Measurements from ENCODE around the gene MEIOB.

Gene MEIOB

DNA sequence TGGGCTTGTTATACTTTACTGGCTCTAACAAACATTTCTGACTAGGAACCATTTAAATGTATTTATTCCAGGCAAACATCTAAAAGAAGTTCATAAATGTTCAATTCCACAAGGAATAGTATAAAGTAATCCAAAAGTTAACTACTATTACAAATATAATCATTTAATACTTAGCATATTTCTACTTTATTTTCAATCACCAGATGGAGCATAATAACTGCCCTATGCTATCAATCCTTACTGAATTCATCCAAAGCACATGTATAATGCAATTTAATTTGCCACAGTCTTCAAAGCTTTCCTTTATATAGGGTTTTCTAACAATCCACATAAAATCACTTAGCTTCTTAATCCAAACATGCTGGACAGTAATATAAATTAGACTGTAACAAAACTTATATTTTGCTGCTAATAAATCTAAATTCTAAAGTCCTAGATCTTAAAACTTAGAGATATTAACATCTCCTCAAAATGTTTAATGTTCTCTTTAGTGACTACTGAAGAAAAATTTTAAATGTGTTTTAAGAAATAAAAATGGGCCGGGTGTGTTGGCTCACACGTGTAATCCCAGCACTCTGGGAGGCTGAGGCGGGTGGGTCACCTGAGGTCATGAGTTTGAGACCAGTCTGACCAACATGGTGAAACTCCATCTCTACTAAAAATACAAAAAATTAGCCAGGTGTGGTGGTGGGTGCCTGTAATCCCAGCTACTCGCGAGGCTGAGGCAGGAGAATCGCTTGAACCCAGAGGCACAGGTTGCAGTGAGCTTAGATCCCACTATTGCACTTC lies 5.9 kb downstream of the MEIOB start:
- H3K4me1 ChIP-seq (ENCODE audit: control insufficient read depth, insufficient read depth, low read length): peaks cover 10% of the 10 kb centered on the region
- peaks cover 20% of the 10 kb centered on the region for H3K27me3 ChIP-seq (ENCODE audit: control insufficient read depth, insufficient read depth, low read length)
- H3K4me3 ChIP-seq (ENCODE audit: low read length): no peak overlapping the region
- H3K36me3 ChIP-seq (ENCODE audit: insufficient read depth, low read length): no peaks in the 10 kb centered on the region
- no peak overlapping the region for H3K4me2 ChIP-seq (ENCODE audit: low read length)
- H3K9me3 ChIP-seq (replicated peaks; ENCODE audit: low read length): no peaks in the 10 kb centered on the region
- H3K9ac ChIP-seq (ENCODE audit: low read depth, low read length): no peak overlapping the region

DNA sequence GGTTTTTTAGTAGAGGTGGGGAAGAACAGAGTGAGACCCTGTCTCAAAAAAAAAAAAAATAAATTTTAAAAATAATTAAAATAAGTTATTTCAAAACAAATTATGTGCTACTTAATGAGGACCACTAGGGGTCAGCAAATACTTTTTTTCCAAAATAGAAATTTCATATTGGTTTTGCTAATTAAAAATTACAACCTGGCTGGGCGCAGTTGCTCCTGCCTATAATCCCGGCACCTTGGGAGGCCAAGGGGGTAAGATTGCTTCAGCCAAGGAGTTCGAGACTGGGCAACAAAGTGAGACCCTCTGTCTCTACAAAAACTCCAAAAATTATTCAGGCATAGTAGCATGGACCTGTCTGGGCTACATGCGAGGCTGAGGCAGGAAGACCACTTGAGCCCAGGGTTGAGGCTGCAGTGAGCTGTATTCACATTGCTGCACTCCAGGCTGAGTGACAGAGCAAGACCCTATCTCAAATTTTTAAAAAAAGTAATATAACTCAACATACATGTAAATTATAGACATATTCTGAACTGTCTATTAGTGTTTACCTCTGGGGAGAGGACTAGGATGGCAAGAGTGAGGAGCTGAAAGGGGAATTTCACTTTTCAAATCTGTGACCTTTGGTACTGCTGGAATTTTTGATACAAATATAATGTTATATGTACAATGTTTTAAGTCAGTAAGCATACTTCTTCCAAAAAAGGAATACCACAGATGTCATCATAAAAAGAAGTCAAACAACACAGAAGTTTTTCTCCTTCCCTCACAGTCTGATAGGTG lies 8.1 kb downstream of the MEIOB start:
- no peak overlapping the region for H3K9ac ChIP-seq (ENCODE audit: low read depth, low read length)

GRCh38 chr16:1862394-1862793 lies 9.6 kb downstream of the MEIOB start:
- H3K36me3 ChIP-seq (ENCODE audit: insufficient read depth, low read length): no peaks in the 10 kb centered on the region
- H3K4me2 ChIP-seq (ENCODE audit: low read length): no peak overlapping the region
- H3K9ac ChIP-seq (ENCODE audit: low read depth, low read length): no peak overlapping the region
- H3K27me3 ChIP-seq (ENCODE audit: control insufficient read depth, insufficient read depth, low read length): peaks cover 55% of the 10 kb centered on the region
- H3K9me3 ChIP-seq (replicated peaks; ENCODE audit: low read length): no peaks in the 10 kb centered on the region
- no peaks in the 10 kb centered on the region for H3K4me1 ChIP-seq (ENCODE audit: control insufficient read depth, insufficient read depth, low read length)
- H3K4me3 ChIP-seq (ENCODE audit: low read length): no peak overlapping the region

More for the DNA sequence above, 8.1 kb downstream of the MEIOB start:
- Histone ChIP-seq H3K27me3 (ENCODE audit: control insufficient read depth, insufficient read depth, low read length) (peaks cover 40% of the 10 kb centered on the region), H3K36me3 (ENCODE audit: insufficient read depth, low read length) (no peaks in the 10 kb centered on the region), H3K4me1 (ENCODE audit: control insufficient read depth, insufficient read depth, low read length) (no peaks in the 10 kb centered on the region), H3K4me2 (ENCODE audit: low read length) (peak overlapping the region; percentile 21), H3K9me3 (replicated peaks; ENCODE audit: low read length) (no peaks in the 10 kb centered on the region), H3K4me3 (ENCODE audit: low read length) (no peak overlapping the region)

DNA sequence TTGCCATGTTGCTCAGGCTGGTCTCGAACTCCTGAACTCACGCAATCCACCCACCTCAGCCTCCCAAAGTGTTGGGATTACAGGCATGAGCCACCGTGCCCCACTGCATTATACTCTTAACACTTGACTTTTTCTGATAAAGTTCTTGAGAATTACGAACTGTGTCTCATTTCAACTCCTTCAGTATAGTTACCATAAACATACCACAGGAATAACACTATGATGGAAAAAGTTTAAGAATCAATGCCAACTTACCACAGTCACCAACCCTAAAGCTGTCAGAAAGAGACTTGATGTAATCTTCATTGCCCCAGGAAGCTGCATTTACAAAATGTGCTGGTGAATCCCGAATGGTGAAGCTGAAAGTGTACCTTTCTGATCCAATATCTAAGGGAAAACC lies 10.2 kb downstream of the MEIOB start:
- Histone ChIP-seq H3K9ac (ENCODE audit: low read depth, low read length) (no peak overlapping the region), H3K4me3 (ENCODE audit: low read length) (no peak overlapping the region), H3K36me3 (ENCODE audit: insufficient read depth, low read length) (no peaks in the 10 kb centered on the region), H3K4me1 (ENCODE audit: control insufficient read depth, insufficient read depth, low read length) (no peaks in the 10 kb centered on the region), H3K9me3 (replicated peaks; ENCODE audit: low read length) (no peaks in the 10 kb centered on the region), H3K27me3 (ENCODE audit: control insufficient read depth, insufficient read depth, low read length) (peaks cover 62% of the 10 kb centered on the region), H3K4me2 (ENCODE audit: low read length) (no peak overlapping the region)

DNA sequence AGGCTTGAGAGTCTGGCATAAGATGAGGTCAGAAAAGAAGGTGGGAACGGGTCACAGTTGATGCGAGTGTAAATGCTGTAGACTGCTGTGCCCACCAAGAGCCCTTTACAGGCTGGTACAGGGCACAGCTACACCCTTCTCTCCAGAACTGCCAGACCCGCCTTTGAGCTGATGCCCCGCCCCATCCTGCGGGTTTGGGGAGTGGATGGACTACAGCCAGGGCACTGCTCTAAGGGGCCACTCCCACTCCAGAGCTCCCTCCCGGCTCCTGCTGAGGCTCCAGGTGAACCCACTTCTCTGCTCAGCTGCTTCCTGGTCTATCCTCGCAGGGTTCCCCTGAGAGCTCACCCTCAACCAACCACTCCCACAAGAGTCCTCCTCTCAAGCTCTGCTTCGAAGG lies 12.3 kb downstream of the MEIOB start:
- no peak overlapping the region for H3K4me2 ChIP-seq (ENCODE audit: low read length)
- no peaks in the 10 kb centered on the region for H3K4me1 ChIP-seq (ENCODE audit: control insufficient read depth, insufficient read depth, low read length)
- no peaks in the 10 kb centered on the region for H3K9me3 ChIP-seq (replicated peaks; ENCODE audit: low read length)
- no peak overlapping the region for H3K9ac ChIP-seq (ENCODE audit: low read depth, low read length)
- H3K4me3 ChIP-seq (ENCODE audit: low read length): no peak overlapping the region
- H3K36me3 ChIP-seq (ENCODE audit: insufficient read depth, low read length): no peaks in the 10 kb centered on the region
- H3K27me3 ChIP-seq (ENCODE audit: control insufficient read depth, insufficient read depth, low read length): peaks cover 62% of the 10 kb centered on the region

GRCh38 chr16:1858189-1858865 lies 13.6 kb downstream of the MEIOB start:
- H3K27me3 ChIP-seq (ENCODE audit: control insufficient read depth, insufficient read depth, low read length): peaks cover 71% of the 10 kb centered on the region
- H3K4me3 ChIP-seq (ENCODE audit: low read length): no peak overlapping the region
- no peak overlapping the region for H3K9ac ChIP-seq (ENCODE audit: low read depth, low read length)
- H3K4me2 ChIP-seq (ENCODE audit: low read length): no peak overlapping the region
- H3K9me3 ChIP-seq (replicated peaks; ENCODE audit: low read length): no peaks in the 10 kb centered on the region
- H3K36me3 ChIP-seq (ENCODE audit: insufficient read depth, low read length): no peaks in the 10 kb centered on the region
- H3K4me1 ChIP-seq (ENCODE audit: control insufficient read depth, insufficient read depth, low read length): no peaks in the 10 kb centered on the region

DNA sequence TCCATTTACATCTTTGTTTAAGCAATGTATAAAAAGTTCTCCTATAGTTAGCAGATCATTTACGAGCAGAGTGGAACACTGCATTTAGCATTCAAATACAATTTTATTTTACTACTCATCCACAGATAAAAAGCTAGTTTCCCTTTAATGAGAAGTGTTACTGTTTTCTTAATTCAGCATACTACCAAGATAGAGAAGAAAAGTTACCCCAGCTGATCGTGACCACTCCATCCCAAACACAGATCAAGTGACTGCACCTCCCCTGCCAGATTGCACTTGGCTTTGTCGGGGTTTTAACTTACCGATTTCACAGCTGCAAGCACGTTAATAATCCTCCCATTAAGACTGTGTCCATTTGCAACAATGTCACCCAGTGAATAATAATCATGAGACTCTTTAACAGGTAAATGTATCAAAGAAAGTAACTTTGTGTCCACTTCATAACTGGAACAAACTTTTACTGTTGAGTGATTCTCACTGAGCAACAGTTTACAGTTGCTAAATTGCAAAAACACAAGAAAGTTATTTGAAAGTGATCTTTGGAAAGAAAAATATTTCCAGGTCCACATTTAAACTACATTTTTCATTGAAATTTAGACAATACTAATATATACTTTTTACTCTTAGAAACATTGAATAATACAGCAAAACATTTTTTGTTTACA lies 14.4 kb downstream of the MEIOB start:
- H3K4me2 ChIP-seq (ENCODE audit: low read length): no peak overlapping the region
- peaks cover 76% of the 10 kb centered on the region for H3K27me3 ChIP-seq (ENCODE audit: control insufficient read depth, insufficient read depth, low read length)
- no peaks in the 10 kb centered on the region for H3K4me1 ChIP-seq (ENCODE audit: control insufficient read depth, insufficient read depth, low read length)
- H3K4me3 ChIP-seq (ENCODE audit: low read length): no peak overlapping the region
- H3K9me3 ChIP-seq (replicated peaks; ENCODE audit: low read length): no peaks in the 10 kb centered on the region
- H3K36me3 ChIP-seq (ENCODE audit: insufficient read depth, low read length): no peaks in the 10 kb centered on the region
- H3K9ac ChIP-seq (ENCODE audit: low read depth, low read length): no peak overlapping the region

- H3K9ac ChIP-seq (ENCODE audit: low read depth, low read length): no peak overlapping the region
These were observed 20.2 kb downstream of the MEIOB start for GRCh38 chr16:1851793-1852192.

GRCh38 chr16:1850981-1851380 lies 21.0 kb downstream of the MEIOB start:
- no peak overlapping the region for H3K4me3 ChIP-seq (ENCODE audit: low read length)
- H3K27me3 ChIP-seq (ENCODE audit: control insufficient read depth, insufficient read depth, low read length): peaks cover 46% of the 10 kb centered on the region
- no peak overlapping the region for H3K4me2 ChIP-seq (ENCODE audit: low read length)

More at GRCh38 chr16:1851793-1852192, 20.2 kb downstream of the MEIOB start:
- Histone ChIP-seq H3K36me3 (ENCODE audit: insufficient read depth, low read length) (no peaks in the 10 kb centered on the region), H3K27me3 (ENCODE audit: control insufficient read depth, insufficient read depth, low read length) (peaks cover 44% of the 10 kb centered on the region), H3K4me2 (ENCODE audit: low read length) (no peak overlapping the region), H3K4me3 (ENCODE audit: low read length) (no peak overlapping the region), H3K4me1 (ENCODE audit: control insufficient read depth, insufficient read depth, low read length) (no peaks in the 10 kb centered on the region), H3K9me3 (replicated peaks; ENCODE audit: low read length) (no peaks in the 10 kb centered on the region)

DNA sequence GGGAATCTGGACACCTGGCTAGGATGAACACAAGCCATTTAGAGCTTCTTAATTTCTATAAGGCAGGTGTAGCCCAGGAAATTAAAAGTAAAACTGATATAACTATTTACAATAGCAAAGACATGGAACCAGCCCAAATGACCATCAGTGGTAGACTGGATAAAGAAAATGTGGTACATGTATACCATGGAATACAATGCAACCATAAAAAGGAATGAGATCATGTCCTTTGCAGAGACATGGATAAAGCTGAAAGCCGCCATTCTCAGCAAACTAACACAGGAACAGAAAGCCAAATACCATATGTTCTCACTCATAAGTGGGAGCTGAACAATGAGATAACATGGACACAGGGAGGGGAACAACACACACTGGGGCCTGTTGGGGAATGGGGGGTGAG lies 25.5 kb downstream of the MEIOB start:
- Histone ChIP-seq H3K27me3 (ENCODE audit: control insufficient read depth, insufficient read depth, low read length) (peaks cover 22% of the 10 kb centered on the region), H3K4me3 (ENCODE audit: low read length) (no peak overlapping the region), H3K9ac (ENCODE audit: low read depth, low read length) (no peak overlapping the region), H3K36me3 (ENCODE audit: insufficient read depth, low read length) (no peaks in the 10 kb centered on the region), H3K4me2 (ENCODE audit: low read length) (no peak overlapping the region), H3K9me3 (replicated peaks; ENCODE audit: low read length) (no peaks in the 10 kb centered on the region), H3K4me1 (ENCODE audit: control insufficient read depth, insufficient read depth, low read length) (no peaks in the 10 kb centered on the region)

More at GRCh38 chr16:1850981-1851380, 21.0 kb downstream of the MEIOB start:
- Histone ChIP-seq H3K36me3 (ENCODE audit: insufficient read depth, low read length) (no peaks in the 10 kb centered on the region), H3K9me3 (replicated peaks; ENCODE audit: low read length) (no peaks in the 10 kb centered on the region), H3K9ac (ENCODE audit: low read depth, low read length) (no peak overlapping the region), H3K4me1 (ENCODE audit: control insufficient read depth, insufficient read depth, low read length) (no peaks in the 10 kb centered on the region)

DNA sequence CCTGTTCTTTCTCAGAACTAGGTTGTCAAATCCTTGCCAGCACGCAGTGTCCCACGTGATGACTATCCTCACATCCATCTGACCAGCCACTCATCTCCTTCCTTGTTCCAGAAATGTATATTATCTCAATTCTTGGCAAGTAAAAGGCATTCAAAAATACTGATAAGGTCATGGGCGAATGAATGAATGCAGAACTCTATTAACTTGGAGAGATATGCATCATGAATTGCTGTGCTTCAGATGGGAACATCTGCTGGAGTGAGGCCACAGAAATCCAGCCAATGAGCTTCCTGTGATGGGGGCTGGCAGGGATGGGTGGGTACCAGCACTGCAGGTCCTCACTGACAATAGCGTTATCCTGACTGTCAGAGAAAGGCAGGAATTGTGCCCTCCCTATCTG lies 26.0 kb downstream of the MEIOB start:
- H3K36me3 ChIP-seq (ENCODE audit: insufficient read depth, low read length): no peaks in the 10 kb centered on the region
- H3K9ac ChIP-seq (ENCODE audit: low read depth, low read length): no peak overlapping the region
- peaks cover 18% of the 10 kb centered on the region for H3K27me3 ChIP-seq (ENCODE audit: control insufficient read depth, insufficient read depth, low read length)
- no peak overlapping the region for H3K4me3 ChIP-seq (ENCODE audit: low read length)
- H3K9me3 ChIP-seq (replicated peaks; ENCODE audit: low read length): no peaks in the 10 kb centered on the region
- H3K4me2 ChIP-seq (ENCODE audit: low read length): no peak overlapping the region
- H3K4me1 ChIP-seq (ENCODE audit: control insufficient read depth, insufficient read depth, low read length): no peaks in the 10 kb centered on the region
